GM18909 (cell line): ENCODE results near the gene ROR1.
"Not testable (repeated sequence)": the region's sequence is repeated elsewhere in the genome, so short reads cannot be mapped to it uniquely, and the experiment has no call there.

Experiments used
- ATAC-seq: cut with Tn5 transposase; IDR thresholded peaks from one replicate; pipeline ENCODE4 v1.9.1; 2021; ENCODE audit warnings: mild to moderate bottlenecking; ENCODE audit not compliant: unreplicated experiment, poor library complexity

The ROR1 gene

DNA sequence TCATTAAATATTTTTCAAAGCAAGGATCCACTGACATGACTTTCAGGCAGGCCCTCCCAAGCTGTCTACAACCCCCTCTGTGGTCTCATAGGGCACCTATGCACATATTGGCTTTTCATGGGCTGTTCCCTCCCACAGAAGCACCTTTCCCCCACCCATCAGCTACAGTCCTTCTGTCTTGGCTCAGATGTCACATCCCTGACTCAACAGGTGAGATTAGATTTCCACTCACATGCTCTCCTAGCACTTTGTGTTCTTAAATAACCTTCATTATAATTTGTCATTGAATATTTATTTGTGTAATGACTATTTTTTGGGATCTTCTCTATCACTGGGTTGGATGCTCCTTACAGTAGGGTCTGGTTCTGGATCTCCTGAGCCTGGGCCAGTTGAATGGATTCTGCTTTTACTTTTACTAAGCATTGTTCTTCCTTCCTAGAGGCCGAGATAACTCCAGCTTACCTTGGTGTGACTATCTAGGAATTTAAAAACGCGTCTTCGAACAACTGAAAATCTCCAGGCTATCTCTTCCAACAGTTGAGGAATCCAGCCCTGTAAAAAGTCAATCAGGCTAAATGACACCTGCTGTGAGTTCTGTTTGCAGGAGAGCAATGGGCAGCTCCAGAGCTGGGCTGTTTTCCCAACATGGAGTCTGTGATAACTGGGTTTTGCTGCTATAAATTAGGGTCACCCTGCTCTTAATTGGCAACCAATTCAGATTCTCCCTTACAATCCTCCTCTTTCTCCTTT lies 16.2 kb downstream of the ROR1 start:
- no peak for ATAC-seq

DNA sequence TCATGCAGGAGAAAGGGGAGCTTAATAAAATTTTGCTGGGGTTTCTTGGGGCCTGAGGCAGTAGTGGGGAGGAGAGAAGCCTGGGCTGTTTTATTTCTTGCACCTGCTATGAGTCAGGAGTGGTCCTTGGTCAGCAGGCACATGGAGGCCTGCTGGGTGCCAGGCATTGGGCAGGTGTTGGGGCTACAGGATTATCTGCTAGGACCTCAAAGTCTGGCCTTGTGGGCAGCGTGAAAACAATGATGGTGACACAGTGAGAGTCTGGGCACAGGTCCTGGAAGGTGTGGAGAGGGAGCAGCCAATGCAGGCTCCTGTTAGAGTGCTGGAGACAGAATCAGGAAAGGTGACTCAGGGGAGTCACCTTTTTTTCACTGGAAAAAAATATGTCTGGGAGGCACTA lies 17.2 kb downstream of the ROR1 start:
- ATAC-seq, result no peak

DNA sequence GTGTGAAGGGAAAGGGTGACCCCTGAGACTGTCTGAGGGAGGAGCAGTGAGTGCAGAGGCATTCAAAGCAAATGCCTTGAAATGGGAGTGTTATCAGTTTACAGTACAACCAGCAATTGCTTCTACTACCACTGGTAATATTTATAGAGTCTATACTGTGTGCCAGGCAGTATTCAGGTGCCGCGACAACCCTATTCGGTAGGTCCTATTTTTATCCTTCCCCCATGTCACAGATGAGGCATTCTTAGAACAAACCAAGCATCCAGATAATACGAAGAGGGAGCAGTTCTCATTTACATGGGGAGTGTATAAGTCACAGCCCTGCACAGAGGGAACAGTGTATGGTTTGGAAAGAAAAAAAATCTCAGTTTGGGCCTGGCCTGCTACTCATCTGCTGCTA lies 18.3 kb downstream of the ROR1 start:
- no peak for ATAC-seq

DNA sequence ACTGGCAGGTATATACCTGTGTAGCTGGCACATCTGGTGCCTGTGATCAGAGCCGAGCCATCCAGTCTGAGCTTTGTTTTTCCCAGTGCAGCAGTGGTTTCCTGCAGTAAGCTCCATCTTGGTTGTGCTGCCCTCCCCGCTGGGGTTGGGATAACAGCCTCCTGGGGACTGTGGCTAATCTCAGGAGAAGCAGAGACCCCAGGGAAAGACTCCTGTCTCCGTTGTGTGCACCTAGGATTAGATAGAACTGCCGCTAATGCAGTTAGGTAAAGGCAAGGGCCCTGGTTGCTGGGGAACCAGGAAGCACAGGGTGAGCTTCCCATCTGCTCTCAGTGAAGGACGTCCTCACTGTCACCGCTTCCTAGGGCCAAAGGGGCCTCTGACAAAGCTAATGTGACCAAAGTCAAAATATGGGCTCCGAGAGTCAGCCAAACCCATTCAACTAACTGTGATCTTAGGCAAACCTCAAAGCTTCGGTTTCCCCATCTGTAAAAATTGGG lies 20.0 kb downstream of the ROR1 start:
- ATAC-seq, result no peak

DNA sequence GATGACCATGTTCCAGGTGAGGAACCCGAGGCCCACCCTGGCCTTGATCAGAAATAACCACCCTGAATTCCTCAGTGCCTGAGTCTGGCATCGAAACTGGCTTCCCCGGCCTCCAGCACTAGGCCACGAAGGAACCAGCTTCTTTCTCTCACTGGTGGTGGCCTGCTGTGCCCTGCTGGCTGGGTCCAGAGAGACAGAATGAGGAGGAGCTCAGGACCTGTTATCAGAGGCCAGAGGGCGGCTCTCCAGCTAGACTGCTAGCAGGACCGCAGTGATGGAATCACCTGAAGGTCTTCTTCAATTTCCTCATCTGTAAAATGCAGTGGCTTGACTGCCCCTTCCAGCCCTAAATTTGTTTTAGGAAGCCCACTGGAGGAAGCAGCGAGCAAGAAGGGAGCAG lies 20.5 kb downstream of the ROR1 start:
- ATAC-seq, result no peak

DNA sequence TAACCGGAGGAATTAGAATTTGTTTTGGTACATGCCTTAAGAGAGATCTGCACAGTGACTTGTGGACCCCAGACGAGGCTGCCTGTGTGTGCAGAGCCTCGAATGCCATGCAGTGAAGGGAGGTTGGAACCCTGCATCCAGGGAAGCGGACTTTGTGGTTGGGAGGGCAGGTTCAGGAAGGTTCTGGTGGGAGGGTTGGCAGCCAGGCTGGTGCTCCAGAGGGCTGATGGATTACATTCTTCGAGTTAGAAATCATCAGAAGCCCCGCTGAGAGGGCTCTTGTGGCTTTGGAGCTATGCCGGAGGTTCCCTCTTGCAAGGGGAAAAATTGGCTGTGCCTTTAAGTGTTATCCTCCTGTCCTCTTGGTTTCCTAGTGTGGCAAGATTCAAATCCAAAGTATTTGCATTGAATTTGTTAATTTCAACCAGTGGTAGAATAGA lies 21.1 kb downstream of the ROR1 start:
- no peak for ATAC-seq

DNA sequence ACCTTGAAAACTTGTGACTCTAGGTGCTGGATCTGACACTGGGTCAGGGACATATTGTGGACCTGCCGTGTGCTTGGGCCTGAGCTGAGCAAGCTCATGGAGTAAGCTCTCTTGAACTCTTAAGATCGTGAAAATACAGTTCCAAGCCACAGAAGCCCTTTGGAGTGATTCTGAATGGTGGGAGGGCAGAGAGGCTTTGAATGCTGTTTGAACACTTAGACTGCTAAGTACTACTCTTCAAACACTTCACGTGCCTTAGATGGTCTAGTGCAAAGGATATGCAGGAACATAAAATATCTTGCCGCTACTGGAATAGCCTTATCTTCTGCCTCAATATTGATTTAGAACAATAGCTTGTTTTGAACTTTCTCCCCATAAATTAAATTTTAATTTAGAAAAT lies 21.6 kb downstream of the ROR1 start:
- ATAC-seq, result no peak

DNA sequence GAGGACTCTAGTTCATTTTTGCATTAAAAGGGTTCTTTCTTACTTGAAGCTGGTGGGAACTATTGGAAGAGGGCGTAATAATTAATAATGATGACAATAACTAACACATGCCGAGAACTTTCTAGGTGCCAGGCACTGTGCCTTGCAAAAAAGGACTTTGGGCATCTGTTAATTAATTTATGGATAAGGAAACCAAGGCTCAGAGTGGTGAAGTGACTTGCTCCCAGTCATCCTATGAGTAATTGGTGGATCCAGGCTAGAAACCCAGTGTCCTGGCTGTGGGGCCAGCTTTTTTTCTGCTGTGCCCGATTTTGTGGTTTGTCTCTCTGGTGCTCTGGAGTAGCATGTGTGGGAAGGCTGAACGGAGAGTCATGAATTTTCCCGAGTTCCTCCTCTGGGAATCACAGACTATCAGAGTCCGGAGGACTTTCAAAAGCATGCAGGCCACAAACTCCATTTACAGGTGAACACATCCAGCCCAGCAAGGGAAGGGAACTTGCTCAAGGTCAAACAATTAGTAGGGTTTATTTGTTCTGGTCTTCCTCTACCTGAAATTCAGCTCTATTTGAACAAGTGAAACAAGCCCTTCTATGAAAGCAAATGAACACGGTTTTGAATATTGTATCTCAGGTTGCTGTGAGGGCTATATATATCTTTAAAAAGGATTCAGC lies 23.4 kb downstream of the ROR1 start:
- ATAC-seq, result no peak

DNA sequence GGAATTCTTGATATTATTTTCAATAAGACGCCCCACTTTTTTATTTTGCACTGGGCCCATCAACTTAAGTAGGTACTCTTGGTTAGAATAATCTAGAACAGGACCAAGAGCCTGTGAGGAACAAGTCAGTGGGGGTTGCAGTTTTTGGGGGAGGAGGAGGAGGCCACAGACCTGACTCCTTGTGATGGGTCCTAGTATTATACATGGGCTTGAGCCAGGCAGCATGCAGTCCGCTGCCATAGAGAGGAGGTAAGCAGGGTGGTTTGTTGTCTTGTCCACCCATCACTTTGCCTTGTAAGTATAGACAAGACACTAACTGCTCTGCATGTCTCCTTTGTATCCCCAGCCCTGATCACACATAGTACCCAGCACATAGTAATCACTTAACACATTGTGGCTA lies 24.5 kb downstream of the ROR1 start:
- no peak for ATAC-seq

DNA sequence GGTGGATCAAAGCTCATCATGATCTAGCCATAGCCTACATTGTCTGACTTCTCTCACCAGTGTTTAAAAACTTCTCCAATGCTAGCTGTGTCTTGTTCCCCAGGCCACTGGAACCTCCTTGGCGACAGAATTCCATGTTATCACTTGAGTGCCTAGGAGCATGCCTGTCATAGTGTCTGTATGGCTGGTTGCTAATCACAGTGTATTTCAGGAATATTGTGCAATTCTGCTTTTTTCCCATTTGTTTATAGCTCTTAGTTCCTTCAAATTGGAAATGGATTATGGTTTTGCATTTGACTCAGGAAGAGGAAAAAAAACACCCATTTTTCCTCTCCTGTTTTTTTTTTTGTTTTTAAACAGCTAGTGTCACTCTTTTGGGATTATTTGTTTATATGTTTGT lies 25.5 kb downstream of the ROR1 start:
- no peak for ATAC-seq

DNA sequence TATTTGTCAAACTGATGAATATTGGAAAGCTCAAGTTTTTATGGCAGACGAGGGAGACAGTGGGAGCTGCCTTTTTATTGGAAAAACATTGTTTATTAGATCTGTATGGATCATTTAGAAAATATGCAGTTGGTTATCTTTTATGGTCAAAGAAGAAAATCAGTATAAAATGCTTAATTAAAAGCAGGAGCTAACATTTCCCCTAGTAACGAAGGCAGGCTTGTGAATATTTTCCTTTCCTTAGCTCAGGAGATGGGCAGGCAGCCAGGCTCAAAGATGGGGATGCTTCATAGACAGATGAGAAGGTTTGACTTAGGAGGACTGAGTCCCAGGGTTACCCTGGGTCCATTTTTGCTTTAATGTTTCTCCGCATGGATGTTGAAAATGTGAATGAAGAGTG lies 26.0 kb downstream of the ROR1 start:
- no peak for ATAC-seq

DNA sequence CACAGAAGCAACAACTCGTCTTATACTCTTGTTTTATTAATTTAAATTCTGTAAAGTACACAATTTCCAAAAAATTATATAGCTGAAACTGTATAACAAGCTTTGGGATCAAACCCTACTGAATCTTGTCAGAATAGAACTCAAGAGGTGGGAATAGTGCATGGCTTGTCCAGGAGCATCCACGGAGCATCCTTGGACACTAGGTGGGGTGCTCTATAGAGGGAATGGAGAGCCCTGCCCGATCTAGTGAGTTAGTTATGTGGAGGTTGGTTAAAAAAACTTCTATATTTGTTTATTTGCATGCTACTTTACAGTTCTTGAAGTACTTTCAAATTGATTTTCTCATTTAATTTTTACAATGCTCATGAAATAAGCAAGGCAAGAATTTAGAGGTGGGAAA lies 28.3 kb downstream of the ROR1 start:
- no peak for ATAC-seq

DNA sequence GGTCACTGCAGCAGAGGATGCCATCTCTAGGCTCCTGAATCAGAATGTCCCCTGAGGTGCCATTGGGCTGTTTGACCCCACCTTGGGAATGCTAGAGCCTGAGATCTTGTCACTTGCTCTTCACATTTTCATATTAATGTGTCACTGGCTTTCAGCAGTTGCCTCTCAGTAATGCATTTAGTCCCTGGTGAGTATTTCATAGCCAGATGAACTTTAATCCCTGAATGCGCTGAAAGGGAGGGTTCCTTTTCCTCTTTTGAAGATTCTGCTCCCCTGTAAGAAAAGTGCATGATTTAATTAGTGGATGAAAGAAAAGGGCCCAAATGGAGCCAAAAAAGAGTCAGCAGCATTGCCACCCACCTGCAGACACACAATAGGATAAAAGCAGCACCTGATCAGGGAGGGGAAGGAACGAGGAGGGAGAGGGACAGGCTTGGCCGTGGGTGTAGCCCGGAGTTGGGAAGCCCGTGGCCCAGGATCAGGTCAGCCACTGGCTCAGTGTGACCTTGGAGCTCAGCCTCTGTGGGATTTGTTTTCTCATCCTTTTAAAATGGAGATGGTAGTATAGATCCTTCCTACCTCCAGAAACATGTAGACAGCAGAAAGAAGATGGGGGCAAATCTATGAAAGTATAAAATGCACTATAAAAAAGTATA lies 31.1 kb downstream of the ROR1 start:
- ATAC-seq, result no peak

DNA sequence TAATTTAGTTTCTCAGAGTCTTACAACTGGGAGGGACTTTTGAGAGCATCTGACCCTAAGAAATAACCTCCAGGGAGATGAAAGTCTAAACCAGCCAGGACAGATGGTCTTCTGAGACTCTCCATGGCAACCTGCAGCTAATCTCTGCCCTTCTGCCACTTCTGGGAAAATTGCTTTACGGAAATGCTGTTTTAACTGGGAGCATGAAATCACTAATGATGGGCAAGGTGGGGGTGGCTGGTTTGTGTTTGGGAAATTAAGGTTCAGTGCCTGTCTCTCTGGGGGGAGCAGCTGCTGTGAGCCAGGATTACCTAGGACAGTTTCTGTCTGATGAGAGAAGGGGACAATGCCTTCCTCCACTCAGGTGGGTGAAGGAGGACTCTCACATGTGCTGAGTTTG lies 33.2 kb downstream of the ROR1 start:
- ATAC-seq, result no peak

DNA sequence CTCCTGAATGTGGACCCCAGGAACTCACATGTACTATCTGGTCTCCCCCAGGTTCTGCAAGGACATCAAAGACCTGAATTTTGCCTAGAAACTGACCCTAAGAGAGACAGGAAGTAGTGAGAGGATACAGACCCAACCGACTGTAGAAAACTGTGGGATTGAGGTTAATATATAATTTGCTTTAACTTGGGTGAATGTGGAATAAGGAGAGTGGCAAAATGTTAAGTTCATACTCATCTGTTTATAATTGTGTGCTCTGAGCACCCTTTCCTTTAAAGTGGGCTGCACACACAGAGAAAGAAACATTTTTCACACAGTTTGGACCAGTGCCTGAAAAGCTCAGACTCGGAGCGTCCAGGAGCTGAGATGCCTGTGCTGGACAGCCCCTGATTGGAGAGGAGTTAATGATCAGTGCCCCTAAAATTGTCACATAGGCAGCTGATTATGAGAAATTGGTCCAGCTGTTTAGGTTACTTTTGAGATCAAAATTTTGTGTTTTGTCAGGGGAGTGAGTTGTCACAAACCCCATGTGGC lies 37.2 kb downstream of the ROR1 start:
- ATAC-seq, result no peak

DNA sequence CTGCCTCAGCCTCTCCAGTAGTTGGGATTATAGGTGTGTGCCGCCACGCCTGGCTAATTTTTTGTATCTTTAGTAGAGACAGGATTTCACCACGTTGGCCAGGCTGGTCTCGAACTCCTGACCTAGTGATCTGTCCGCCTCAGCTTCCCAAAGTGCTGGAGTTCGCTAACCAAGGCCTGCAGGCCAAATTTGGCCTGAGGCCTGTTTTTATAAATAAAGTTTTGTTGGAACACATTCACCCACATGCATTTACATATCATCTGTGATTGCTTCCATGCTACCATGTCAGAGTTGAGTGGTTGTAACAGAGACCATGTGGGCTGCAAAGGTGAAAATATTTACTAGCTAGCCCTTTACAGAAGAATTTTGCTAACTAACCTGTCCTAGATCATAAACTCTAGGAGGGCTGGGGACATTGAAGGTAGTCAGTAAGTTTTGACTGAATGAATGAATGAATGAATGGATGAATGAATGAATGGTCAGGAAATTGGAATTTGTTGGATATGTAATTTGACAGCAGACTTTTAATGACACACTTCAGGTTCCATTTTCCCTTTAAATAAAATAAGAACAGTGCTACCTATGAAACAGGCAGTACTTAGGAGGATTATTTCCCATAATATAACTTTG lies 38.4 kb downstream of the ROR1 start:
- no peak for ATAC-seq

DNA sequence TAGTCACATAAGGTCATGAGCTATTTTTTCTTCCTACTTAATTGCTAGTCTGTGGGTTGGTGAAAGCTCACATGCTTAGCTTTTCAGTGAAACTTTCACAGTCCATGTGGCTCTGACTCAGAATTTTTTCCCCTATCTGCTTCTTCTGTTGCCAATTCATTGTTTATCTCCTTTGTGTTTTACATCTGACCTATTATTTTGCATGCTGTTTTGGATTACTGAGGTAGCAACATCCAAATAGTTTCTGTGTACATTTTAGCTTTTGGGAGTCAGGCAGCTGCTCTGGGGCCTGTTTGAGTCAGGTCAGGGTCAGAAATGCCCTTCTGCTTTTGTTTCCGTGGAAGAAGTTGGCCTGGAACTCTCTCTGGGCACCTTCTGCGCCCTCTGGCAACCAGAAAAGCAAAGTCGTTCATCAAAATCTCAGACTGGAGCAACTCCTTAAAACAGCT lies 40.0 kb downstream of the ROR1 start:
- no peak for ATAC-seq

DNA sequence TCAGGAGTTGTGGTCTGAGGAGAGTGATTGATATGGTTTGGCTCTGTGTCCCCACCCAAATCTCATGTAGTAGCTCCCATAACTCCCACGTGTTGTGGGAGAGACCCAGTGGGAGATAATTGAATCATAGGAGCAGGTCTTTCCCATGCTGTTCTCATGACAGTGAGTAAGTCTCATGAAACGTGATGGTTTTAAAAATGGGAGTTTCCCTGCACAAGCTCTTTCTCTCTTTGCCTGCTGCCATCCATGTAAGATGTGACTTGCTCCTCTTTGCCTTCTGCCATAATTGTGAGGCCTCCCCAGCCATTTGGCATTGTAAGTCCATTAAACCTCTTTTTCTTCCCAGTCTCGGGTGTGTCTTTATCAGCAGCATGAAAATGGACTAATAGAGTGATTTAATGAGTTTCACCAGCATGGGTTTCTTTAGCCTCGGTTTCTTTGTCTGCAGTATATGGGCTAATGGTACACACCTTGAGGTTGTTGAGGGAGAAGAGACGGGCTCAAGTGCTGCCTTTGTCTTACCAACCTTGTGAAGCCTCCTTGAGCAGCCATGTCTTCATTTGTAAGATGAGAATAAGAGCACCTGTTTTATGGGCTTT lies 42.5 kb downstream of the ROR1 start:
- not testable (repeated sequence) for ATAC-seq

DNA sequence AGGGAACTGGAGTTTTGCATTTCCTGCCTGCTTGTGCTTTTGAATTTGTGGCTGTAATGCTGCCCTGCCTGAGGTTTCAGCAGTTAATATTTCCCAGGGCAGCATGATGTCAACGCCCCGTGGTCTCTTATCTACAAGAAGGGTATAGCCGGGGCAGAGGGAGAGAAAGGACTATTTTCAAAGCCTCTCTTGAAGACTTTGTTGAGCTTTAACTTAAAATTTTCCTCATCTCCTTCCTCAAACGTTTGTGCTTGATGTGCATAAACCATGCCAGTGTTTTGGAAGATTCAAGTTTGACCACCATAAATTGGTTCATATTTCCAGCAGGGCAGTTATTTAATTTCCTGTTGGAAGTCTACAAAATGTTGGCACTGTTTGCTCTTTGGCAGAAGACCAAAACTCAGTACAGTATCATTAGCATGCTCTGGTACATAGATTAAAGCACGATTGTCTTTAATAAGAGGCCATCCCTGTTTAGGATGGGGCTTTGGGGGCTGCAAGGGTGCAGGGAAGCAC lies 43.4 kb downstream of the ROR1 start:
- ATAC-seq, result no peak

DNA sequence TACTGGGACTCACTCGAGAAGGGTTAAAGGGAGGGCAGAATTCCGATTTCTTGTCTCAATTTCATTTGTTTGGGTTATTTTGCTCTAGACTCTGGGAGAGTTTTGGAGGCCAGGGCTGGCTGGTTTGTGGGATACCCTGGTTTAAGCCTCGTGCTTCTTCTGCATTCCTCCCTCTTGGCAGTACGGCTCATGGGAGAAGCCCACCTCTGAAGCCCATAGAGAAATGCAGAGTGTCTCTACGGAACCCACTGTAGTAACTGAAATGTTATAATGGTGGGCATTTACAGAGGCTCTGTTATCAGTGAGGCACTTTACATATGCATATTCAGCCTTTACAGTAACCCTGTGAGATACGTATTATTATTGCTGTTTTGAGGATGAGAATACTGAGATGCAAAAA lies 43.9 kb downstream of the ROR1 start:
- no peak for ATAC-seq
